Upper lobe of left lung (tissue), 6 donors: ENCODE data around the gene RAB3GAP2. TPM values are rescaled to one million over a fixed set of nuclear protein-coding genes. Genes with fewer than 3 reads are reported as not detected.

Source experiments
- ATAC-seq, 2 donors: fragments of 200-7000 bp; cut with Tn5 transposase; one replicate each; pipeline ENCODE4 v1.9.1; 2022; ENCODE audit warnings: mild to moderate bottlenecking in 2 of 2, moderate library complexity in 2 of 2; ENCODE audit not compliant: low FRiP score in 2 of 2
- DNase-seq, 2 donors: peaks; one replicate each; pipeline ENCODE4 v3.0.0-alpha.2; 2019 to 2020
- H3K27ac ChIP-seq, 4 donors: fragments of 200-600 bp; sonication (generic); one replicate each; pipeline ENCODE4 v1.5.1; 2016 to 2019
- H3K27me3 ChIP-seq, 4 donors: fragments of 200-600 bp; sonication (generic); one replicate each; pipeline ENCODE4 v1.5.1; 2017 to 2019
- H3K36me3 ChIP-seq, 4 donors: fragments of 200-600 bp; sonication (generic); one replicate each; pipeline ENCODE4 v1.5.1; 2016 to 2019
- H3K4me1 ChIP-seq, 4 donors: fragments of 200-600 bp; sonication (generic); one replicate each; pipeline ENCODE4 v1.5.1; 2018 to 2019
- H3K4me3 ChIP-seq, 4 donors: fragments of 200-600 bp; sonication (generic); one replicate each; pipeline ENCODE4 v1.5.1; 2017 to 2019; ENCODE audit warnings: mild to moderate bottlenecking in 2 of 4, moderate library complexity in 1 of 4
- H3K9me3 ChIP-seq, 4 donors: fragments of 200-600 bp; sonication (generic); one replicate each; pipeline ENCODE4 v1.5.1; 2018 to 2019
- CTCF ChIP-seq, 6 experiments: fragments of 450-650 bp in 4 of 6; fragments of 200-600 bp in 2 of 6; sonication (generic) in 2 of 6; IDR thresholded peaks; one replicate each; pipeline ENCODE4 v1.5.1; 2016 to 2019; ENCODE audit warnings: antibody characterized with exemption in 6 of 6
- EP300 ChIP-seq, 4 donors: sonication (generic); formaldehyde crosslinking; IDR thresholded peaks; one replicate each; pipeline ENCODE4 v1.5.1; 2017; ENCODE audit warnings: antibody characterized with exemption in 4 of 4, control low read depth in 2 of 4
- POLR2A ChIP-seq, 4 donors: fragments of 450-650 bp; IDR thresholded peaks; one replicate each; pipeline ENCODE4 v1.5.1; 2016 to 2017; ENCODE audit warnings: antibody characterized with exemption in 4 of 4, mild to moderate bottlenecking in 2 of 4
- POLR2AphosphoS5 ChIP-seq, 2 donors: sonication (generic); formaldehyde crosslinking; IDR thresholded peaks; one replicate each; pipeline ENCODE4 v1.5.1; 2017; ENCODE audit warnings: antibody characterized with exemption in 2 of 2
- whole genome bisulfite sequencing, 2 donors: methylation state at CpG; one replicate each; pipeline ENCODE4 v1.1.5; 2017 to 2018; 5-methylcytosine and 5-hydroxymethylcytosine counted together
- total RNA-seq, 6 donors: library from RNA; depleted of rRNA in 4 of 6; stranded (reverse); fragments of >200 nt in 4 of 6; gene quantifications; one replicate each; pipeline versions ENCODE4 v1.1.0 to v1.2.1, GENCODE V29; 2016 to 2021
- donor health status: DM: no; HTN: no; CAD: no; lungs with moderate emphysema.
- donor health status: DM: no; HTN: yes; CAD: no; lungs with severe emphysema.

Gene RAB3GAP2
- total RNA-seq, 6 donors from 2014 or later, result 9.1 to 35.8 (median 27.1) TPM

DNA sequence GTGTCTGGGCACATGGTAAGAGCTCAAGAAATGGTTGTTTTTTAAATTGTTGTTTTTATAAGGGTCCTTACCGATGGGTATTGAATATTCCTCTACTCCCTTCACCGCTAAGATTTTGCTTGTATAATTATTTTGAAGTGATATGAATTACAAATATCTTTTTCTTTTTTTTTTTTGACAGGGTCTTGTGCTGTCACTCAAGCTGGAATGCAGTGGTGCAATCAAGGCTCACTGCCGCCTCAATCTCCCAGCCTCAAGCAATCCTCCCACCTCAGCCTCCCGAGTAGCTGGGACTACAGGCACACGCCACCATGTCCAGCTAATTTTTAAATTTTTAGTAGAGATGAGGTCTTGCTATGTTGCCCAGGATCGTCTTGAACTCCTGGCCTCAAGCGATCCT, 27.1 kb upstream of the RAB3GAP2 start:
- Histone ChIP-seq H3K27me3 (no peaks in the 10 kb centered on the region), H3K4me3 (no peak overlapping the region), H3K36me3 (no peaks in the 10 kb centered on the region), H3K9me3 (no peaks in the 10 kb centered on the region), H3K4me1 (peaks cover 2 to 11% (median 8%) of the 10 kb centered on the region in 4 donors), H3K27ac (no peak overlapping the region)
- WGBS, 2 donors, result 95 to 97% methylated on average over 7 of the region's 7 CpGs
- ATAC-seq (no peak), DNase-seq (no peak)
- TF ChIP-seq EP300 (IDR thresholded peaks at IDR 0.05), result no peak
- no peak for TF ChIP-seq CTCF (IDR thresholded peaks at IDR 0.05)
- TF ChIP-seq POLR2A (IDR thresholded peaks at IDR 0.05), result no peak
- no peak for TF ChIP-seq POLR2AphosphoS5 (IDR thresholded peaks at IDR 0.05)

DNA sequence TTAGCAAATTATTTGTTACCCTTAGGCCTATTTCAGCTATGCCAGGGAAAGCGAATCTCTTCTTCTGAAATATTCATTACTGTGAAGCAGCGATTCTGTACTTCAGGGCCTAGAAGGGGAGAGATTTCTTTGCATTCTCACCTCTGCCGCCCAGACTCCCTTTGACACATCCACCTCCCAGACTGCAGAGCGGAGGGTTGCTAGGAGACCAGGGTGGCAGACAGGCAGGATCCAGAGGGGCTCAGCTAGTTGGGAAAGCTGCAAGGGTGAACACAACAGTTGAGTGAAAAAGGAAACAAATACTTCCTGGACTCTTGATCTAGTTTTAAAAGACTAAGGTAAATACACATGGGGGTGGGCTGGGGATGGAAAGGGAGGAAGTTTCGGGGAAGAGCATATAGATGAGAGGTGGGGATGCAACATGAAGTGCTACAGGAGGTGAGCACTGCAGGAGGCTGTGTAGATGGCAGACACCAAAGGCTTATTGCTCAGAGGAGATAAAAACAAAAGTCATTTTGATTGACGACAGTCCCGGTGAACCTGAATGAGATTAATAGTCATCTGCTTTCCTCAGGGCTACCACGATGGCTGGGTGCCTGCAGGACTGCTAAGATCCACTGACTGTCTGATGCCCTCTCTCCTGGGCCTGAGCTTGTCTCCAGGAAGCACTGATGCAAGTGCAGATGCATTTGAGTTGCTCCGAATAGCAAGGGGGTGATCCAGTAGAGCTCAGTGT, 26.4 kb upstream of the RAB3GAP2 start:
- H3K36me3 ChIP-seq, result no peaks in the 10 kb centered on the region
- WGBS, 2 donors, result 80 to 87% methylated on average over 9 of the region's 9 CpGs
- H3K27ac ChIP-seq, result no peak overlapping the region
- no peaks in the 10 kb centered on the region for H3K9me3 ChIP-seq
- H3K4me3 ChIP-seq, result no peak overlapping the region
- ATAC-seq (no peak), DNase-seq (no peak)
- H3K27me3 ChIP-seq, result no peaks in the 10 kb centered on the region
- H3K4me1 ChIP-seq, result peaks cover 2 to 11% (median 8%) of the 10 kb centered on the region in 4 donors
- no peak for TF ChIP-seq POLR2A (IDR thresholded peaks at IDR 0.05)
- no peak for TF ChIP-seq CTCF (IDR thresholded peaks at IDR 0.05)
- TF ChIP-seq EP300 (IDR thresholded peaks at IDR 0.05), result no peak
- no peak for TF ChIP-seq POLR2AphosphoS5 (IDR thresholded peaks at IDR 0.05)

DNA sequence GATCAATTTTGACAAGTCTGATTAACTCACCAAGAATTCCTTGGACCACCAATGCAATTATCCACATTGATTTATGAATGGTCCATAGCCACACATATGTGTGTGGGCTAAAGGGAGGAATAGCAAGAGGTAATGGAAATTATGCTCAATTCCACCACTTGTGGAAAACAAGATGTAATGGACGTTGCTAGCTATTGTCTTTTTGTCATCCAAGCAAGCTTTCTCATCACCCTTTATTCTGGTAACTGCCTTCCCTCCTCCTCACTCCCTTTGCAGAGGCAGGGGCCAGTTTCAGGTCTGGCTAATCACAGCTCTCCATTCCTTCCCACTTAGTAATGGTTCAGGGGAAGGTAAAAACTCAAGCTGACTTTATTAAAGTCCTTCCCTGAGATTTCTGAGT, 24.7 kb upstream of the RAB3GAP2 start:
- H3K4me3 ChIP-seq, result no peak overlapping the region
- no peak for ATAC-seq

GRCh38 chr1:220294846-220295301, 22.6 kb upstream of the RAB3GAP2 start:
- no peaks in the 10 kb centered on the region for H3K36me3 ChIP-seq
- no peak overlapping the region for H3K4me3 ChIP-seq
- DNase-seq (no peak), ATAC-seq (no peak)
- 90 to 95% methylated on average over 4 of the region's 4 CpGs for WGBS, 2 donors
- TF ChIP-seq EP300 (IDR thresholded peaks at IDR 0.05) (no peak), POLR2AphosphoS5 (IDR thresholded peaks at IDR 0.05) (no peak), CTCF (IDR thresholded peaks at IDR 0.05) (no peak), POLR2A (IDR thresholded peaks at IDR 0.05) (no peak)
- no peaks in the 10 kb centered on the region for H3K27me3 ChIP-seq
- H3K4me1 ChIP-seq, result peaks cover 0 to under 1% (median 0%) of the 10 kb centered on the region in 4 donors
- no peak overlapping the region for H3K27ac ChIP-seq
- H3K9me3 ChIP-seq, result no peaks in the 10 kb centered on the region

More for the DNA sequence above, 24.7 kb upstream of the RAB3GAP2 start:
- 69 to 92% methylated on average over 1 of the region's 1 CpG for WGBS, 2 donors
- TF ChIP-seq CTCF (IDR thresholded peaks at IDR 0.05), result no peak
- TF ChIP-seq POLR2A (IDR thresholded peaks at IDR 0.05), result no peak
- no peak overlapping the region for H3K27ac ChIP-seq
- H3K4me1 ChIP-seq, result peaks cover 2 to 11% (median 8%) of the 10 kb centered on the region in 4 donors
- no peaks in the 10 kb centered on the region for H3K27me3 ChIP-seq
- no peaks in the 10 kb centered on the region for H3K9me3 ChIP-seq
- H3K36me3 ChIP-seq, result no peaks in the 10 kb centered on the region
- DNase-seq, result no peak

DNA sequence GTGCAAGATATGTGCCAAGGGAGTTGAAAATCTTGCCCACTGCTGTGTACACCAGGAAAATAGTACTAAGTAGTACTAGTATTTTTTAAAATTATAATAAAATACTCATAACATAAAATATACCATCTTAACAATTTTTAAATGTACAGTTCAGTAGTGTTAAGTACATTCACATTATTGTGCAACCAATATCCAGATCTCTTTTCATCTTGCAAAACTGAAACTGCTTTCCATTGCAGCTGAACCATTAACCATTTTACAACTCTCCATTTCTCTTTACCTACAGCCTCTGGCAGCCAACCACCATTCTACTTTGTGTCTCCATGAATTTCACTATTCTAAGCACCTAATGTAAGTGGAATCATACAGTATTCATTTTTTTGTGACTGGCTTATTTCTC, 19.3 kb upstream of the RAB3GAP2 start:
- H3K4me3 ChIP-seq, result no peak overlapping the region
- no peaks in the 10 kb centered on the region for H3K36me3 ChIP-seq
- ATAC-seq (no peak), DNase-seq (no peak)
- H3K27me3 ChIP-seq, result no peaks in the 10 kb centered on the region
- H3K9me3 ChIP-seq, result no peaks in the 10 kb centered on the region
- H3K27ac ChIP-seq, result no peak overlapping the region
- H3K4me1 ChIP-seq, result no peaks in the 10 kb centered on the region
- no peak for TF ChIP-seq POLR2A (IDR thresholded peaks at IDR 0.05)
- TF ChIP-seq EP300 (IDR thresholded peaks at IDR 0.05), result no peak
- no peak for TF ChIP-seq POLR2AphosphoS5 (IDR thresholded peaks at IDR 0.05)
- TF ChIP-seq CTCF (IDR thresholded peaks at IDR 0.05), result no peak
